ENCODE data around the gene TYRP1.

DNA sequence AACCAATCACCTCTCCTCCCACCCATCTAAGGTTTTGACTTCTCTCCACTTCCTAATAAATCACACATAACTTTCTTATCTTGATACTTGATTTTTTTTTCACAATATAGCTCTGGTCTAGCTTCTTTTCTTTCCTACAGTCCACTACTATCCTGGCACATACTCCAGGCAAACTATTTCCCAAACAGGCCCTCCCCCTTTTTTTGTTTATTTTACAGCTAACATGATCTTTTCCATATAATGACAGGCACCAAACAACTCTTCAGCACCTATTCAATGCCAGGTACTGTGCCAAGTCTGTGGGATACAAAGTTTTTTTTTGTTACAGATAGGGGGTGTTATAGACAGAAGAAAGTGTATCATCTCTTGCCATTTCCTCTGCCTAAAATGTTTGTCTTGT is 7.9 kb downstream of the TYRP1 start:
- TF ChIP-seq ZNF274 (IDR thresholded peaks at IDR 0.05; ENCODE audit: low read depth, low read length) (no peak), SUZ12 (IDR thresholded peaks at IDR 0.05; ENCODE audit: extremely low read depth, insufficient read depth, insufficient read length) (no peak), YY1 (IDR thresholded peaks at IDR 0.05; ENCODE audit: insufficient read depth, insufficient read length) (no peak)

Measured in NT2/D1 (cell line).